Progenitor cell of endocrine pancreas (in vitro differentiated cells): ENCODE results near the gene SLC12A6. TPM values are rescaled to one million over a fixed set of nuclear protein-coding genes. Genes with fewer than 3 reads are reported as not detected.
A peak's percentile ranks its signal among the peaks of the same experiment; 100 is the strongest.
"Not testable (repeated sequence)": the region's sequence is repeated elsewhere in the genome, so short reads cannot be mapped to it uniquely, and the experiment has no call there.

Source experiments
- DNase-seq: peaks from one replicate; pipeline ENCODE4 v3.0.0; 2021; ENCODE audit warnings: low spot score; ENCODE audit not compliant: unreplicated experiment
- H3K27ac Mint-ChIP-seq: 2 replicates; pipeline ENCODE4 v1.8.0; 2021; ENCODE audit warnings: mild to moderate bottlenecking, moderate library complexity, mixed read lengths
- H3K27me3 Mint-ChIP-seq: 2 replicates; pipeline ENCODE4 v1.8.0; 2021; ENCODE audit warnings: mixed read lengths
- H3K36me3 Mint-ChIP-seq: 2 replicates; pipeline ENCODE4 v1.8.0; 2022; ENCODE audit warnings: mixed read lengths; ENCODE audit not compliant: insufficient read depth
- H3K4me1 Mint-ChIP-seq: 2 replicates; pipeline ENCODE4 v1.8.0; 2021; ENCODE audit warnings: low read depth, mixed read lengths
- H3K4me3 Mint-ChIP-seq: 2 replicates; pipeline ENCODE4 v1.8.0; 2021; ENCODE audit warnings: low read depth, mild to moderate bottlenecking, moderate library complexity, mixed read lengths
- H3K9me3 Mint-ChIP-seq: 2 replicates; pipeline ENCODE4 v1.8.0; 2021; ENCODE audit warnings: low read depth, mixed read lengths
- long read RNA-seq: library from polyadenylated mRNA; unstranded; transcript quantifications from one replicate; pipeline ENCODE4 v2.0.0, GENCODE V29; 2020
- total RNA-seq: library from RNA; stranded (reverse); gene quantifications from 2 replicates; pipeline ENCODE4 v1.2.1, GENCODE V29; 2021
- TF ChIP-seq, protein P1 (sequence below): fragments of 200-600 bp; sonication (generic); IDR thresholded peaks from one replicate; pipeline ENCODE4 v1.5.0; 2021; ENCODE audit warnings: antibody characterized with exemption, mild to moderate bottlenecking; ENCODE audit not compliant: unreplicated experiment

Gene SLC12A6
- 28.7 and 30.9 TPM in 2 replicates for total RNA-seq
- long read RNA-seq, full-length matches to known transcripts = 3 of 14 reads
- long read RNA-seq, partial matches to known transcripts = 7 of 14 reads
- long read RNA-seq, other reads (novel, unspliced or antisense) = 4 of 14 reads

DNA sequence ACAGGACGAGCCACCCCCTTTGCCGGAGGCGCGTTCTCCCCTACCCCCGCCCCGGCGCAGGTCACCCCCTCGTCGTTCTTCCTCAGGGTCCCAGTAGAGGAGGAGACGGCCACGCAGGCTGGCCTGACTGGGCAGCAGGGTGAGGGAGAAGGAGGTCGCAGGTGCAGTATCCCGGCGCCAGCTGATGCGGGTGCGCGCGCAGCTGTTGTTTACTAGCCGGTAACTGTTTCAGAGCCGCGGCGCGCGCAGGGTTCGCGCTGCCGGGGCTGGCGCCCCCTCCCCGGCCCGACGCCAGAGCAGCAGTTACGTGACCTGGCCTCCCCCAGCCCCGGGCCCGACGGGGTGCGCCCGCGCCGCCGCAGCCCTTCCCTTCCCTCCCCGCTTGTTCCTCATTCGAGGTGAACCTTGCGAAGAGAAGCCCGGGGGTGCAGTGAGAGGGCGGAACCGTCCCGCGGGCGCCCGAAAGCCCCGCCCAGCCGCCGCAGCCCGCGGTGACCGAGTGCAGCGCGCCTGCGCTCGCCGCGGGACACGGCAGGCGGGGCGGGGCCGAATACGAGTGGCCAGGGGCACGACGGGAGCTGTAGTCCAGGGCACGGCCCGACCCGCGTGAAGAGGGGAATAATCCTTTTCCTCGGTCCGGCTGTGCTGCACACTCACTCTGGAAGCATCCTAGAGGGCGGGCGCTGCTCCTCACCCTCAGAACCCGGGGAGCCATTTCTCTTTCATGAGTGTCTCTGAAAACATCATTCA is at the start of gene SLC12A6:
TSS of gene SLC12A6 (minus strand) at position 225 of the 750 bp plus-strand sequence. CDS start 1,101 bp downstream, outside the sequence.
- Mint-ChIP-seq H3K4me1 (peaks cover 17% of the 10 kb centered on the region), H3K27me3 (no peaks in the 10 kb centered on the region), H3K36me3 (peaks cover 12% of the 10 kb centered on the region), H3K4me3 (peak within 1 kb of the TSS; percentile 89), H3K27ac (peak within 1 kb of the TSS; percentile 96), H3K9me3 (no peaks in the 10 kb centered on the region)
- TF ChIP-seq, protein P1, sequence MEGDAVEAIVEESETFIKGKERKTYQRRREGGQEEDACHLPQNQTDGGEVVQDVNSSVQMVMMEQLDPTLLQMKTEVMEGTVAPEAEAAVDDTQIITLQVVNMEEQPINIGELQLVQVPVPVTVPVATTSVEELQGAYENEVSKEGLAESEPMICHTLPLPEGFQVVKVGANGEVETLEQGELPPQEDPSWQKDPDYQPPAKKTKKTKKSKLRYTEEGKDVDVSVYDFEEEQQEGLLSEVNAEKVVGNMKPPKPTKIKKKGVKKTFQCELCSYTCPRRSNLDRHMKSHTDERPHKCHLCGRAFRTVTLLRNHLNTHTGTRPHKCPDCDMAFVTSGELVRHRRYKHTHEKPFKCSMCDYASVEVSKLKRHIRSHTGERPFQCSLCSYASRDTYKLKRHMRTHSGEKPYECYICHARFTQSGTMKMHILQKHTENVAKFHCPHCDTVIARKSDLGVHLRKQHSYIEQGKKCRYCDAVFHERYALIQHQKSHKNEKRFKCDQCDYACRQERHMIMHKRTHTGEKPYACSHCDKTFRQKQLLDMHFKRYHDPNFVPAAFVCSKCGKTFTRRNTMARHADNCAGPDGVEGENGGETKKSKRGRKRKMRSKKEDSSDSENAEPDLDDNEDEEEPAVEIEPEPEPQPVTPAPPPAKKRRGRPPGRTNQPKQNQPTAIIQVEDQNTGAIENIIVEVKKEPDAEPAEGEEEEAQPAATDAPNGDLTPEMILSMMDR = no peak
- peak; percentile 87 for DNase-seq

DNA sequence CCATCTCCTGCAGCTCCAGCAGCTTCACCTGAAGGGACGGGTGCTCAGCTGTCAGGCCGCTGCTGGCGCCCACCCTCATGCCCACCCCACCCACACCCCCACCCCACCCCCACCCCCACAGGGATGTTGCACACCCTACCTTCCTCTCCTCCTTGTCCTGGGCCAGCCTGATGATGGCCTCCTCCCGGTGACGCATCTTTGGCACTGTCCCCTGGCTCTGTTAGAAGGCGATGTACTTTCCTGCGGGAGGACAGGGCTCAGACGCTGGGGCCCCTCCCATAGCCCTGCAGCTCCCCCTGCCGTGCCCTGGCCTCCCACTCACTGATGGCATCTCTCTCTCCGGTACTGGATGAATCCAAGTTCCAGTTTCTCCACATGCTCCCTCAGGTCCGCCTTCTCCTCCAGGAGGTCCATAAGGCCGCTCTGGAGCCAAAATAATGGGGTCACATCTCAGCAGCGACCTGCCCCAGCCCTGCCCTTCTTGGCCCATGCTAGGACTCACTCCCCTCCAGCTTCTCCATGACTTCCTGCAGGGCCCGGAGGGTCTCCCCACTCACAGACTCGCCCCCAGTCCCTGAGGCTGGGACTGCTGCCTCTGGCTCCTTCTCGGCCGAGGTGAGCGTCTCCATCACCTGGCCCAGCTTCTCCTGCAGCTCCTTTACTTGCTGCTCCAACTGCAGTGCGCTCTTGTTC is 44.4 kb upstream of the SLC12A6 start:
- H3K9me3 Mint-ChIP-seq, H3K27ac Mint-ChIP-seq, H3K4me1 Mint-ChIP-seq, H3K27me3 Mint-ChIP-seq, DNase-seq, H3K36me3 Mint-ChIP-seq, H3K4me3 Mint-ChIP-seq: not testable (repeated sequence)

DNA sequence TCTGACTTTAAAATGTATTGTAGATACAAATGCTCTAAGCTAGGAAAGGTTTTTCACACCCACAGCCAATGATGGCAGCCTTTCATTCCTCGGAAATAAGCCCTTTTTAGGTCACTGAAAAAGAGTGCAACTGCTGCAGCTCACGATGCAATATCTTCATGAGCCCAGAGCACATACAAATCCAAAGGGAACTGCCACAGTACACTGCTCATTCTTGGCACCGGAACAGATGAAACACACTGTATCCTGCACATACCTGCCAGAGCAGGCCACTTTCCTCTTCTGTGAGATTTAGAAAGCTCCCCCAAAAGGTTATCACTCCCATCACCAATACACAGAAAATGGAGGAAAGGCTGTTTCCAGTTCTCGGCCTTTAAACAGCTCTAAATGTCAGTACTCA is 42.9 kb upstream of the SLC12A6 start:
- not testable (repeated sequence) for H3K27ac Mint-ChIP-seq, DNase-seq, H3K4me1 Mint-ChIP-seq, H3K4me3 Mint-ChIP-seq, H3K9me3 Mint-ChIP-seq, H3K36me3 Mint-ChIP-seq, H3K27me3 Mint-ChIP-seq

DNA sequence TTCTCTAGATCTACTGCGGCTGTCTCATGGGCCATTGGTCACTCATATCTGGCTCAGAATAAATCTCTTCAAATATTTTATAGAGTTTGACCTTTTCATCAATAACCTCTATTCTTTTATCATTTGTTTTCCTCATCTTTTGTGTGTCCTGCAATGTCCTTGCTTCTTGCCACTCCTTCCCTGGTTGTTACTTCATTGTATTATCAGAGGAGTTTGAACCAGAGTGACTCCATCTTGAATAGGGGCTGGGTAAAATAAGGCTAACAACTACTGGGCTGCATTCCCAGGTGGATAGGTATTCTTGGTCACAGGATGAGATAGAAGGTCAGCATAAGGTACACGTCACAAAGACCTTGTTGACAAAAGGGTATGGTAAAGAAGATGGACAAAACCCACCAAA is 39.3 kb upstream of the SLC12A6 start:
- no peak for DNase-seq
- no peaks in the 10 kb centered on the region for H3K9me3 Mint-ChIP-seq
- no peak overlapping the region for H3K4me3 Mint-ChIP-seq
- TF ChIP-seq, protein P1 = no peak
- no peak overlapping the region for H3K27ac Mint-ChIP-seq
- H3K27me3 Mint-ChIP-seq = no peaks in the 10 kb centered on the region
- H3K36me3 Mint-ChIP-seq = no peaks in the 10 kb centered on the region
- no peaks in the 10 kb centered on the region for H3K4me1 Mint-ChIP-seq

DNA sequence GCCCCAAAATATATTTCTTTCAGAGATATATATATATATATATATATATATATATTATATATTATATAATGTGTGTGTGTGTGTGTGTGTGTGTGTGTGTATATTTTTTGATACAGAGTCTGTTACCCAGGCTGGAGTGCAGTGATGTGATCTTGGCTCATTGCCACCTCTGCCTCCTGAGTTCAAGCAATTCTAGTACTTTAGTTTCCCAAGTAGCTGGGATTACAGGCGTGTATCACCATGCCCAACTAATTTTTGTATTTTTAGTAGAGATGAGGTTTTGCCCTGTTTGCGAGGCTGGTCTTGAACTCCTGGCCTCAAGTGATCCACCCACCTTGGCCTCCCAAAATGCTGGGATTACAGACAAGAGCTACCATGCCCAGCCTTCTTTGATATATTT is 38.0 kb upstream of the SLC12A6 start:
- not testable (repeated sequence) for H3K27me3 Mint-ChIP-seq, DNase-seq, H3K4me3 Mint-ChIP-seq, H3K36me3 Mint-ChIP-seq, H3K9me3 Mint-ChIP-seq, H3K4me1 Mint-ChIP-seq, H3K27ac Mint-ChIP-seq

DNA sequence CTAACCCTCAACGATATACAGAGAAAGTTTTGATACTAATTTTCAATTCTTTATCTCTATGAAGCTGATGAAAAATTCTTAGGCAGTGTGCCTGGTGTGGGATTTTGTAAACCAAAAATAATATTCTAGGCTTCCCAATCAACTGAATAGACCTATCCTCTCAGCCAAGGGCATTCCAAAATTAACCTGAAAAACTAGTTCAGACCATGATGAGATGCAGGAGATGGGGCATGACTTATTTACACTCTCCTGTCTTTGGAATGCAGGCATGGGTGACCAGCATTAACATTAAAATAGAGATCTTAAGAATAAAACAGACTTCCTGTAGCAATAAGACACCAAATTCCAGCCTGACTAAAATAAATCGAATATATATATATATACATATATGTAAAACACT is 37.2 kb upstream of the SLC12A6 start:
- H3K27ac Mint-ChIP-seq = no peak overlapping the region
- DNase-seq = no peak
- H3K36me3 Mint-ChIP-seq = no peaks in the 10 kb centered on the region
- H3K4me1 Mint-ChIP-seq = no peaks in the 10 kb centered on the region
- no peaks in the 10 kb centered on the region for H3K9me3 Mint-ChIP-seq
- no peak overlapping the region for H3K4me3 Mint-ChIP-seq
- H3K27me3 Mint-ChIP-seq = no peaks in the 10 kb centered on the region
- TF ChIP-seq, protein P1 = no peak
